Erythroblast (primary cell): ENCODE measurements around the gene GCK.

Experiments used
- GATA1 ChIP-seq: IDR thresholded peaks from 2 replicates; pipeline ENCODE4 v1.6.1; 2011; ENCODE audit warnings: low read depth, mild to moderate bottlenecking, control low read depth, low read length, moderate library complexity
- POLR2A ChIP-seq: IDR thresholded peaks from 2 replicates; pipeline ENCODE4 v1.6.1; 2011; ENCODE audit warnings: mild to moderate bottlenecking, low read length

DNA sequence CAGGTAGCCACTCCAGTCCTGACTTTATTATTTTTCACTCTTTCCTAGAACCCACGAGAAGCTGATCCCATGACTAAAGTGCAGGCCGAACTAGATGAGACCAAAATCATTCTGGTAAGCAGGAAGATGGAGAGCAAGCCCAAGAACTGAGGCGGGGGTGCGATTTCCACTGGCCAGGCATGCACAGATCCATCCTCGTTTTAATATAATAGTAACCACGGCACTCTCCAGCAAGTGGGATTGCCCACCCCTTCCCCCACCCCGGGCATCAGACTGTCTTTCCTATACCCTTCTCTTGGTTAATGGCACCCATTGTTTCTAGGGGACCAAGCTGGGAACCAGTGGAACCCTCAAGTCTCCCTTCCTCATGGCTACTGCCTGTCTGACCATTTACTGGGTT, 18.8 kb upstream of the GCK start:
- no peak for TF ChIP-seq POLR2A
- no peak for TF ChIP-seq GATA1
